DOHH2 (cell line): ENCODE data around the gene NPRL2.

Experiments used
- EZH2phosphoT487 ChIP-seq: fragments of 200-600 bp; sonication (generic); IDR thresholded peaks from 2 replicates; pipeline ENCODE4 v1.6.1; 2017; ENCODE audit warnings: borderline replicate concordance, mild to moderate bottlenecking, antibody characterized with exemption, low read length, moderate library complexity, mixed read lengths
- TF ChIP-seq, protein P1 (sequence below): fragments of 200-600 bp; sonication (generic); IDR thresholded peaks from one replicate; pipeline ENCODE4 v1.5.1; 2014; ENCODE audit warnings: antibody characterized with exemption, mild to moderate bottlenecking, low read depth, low read length; ENCODE audit not compliant: poor library complexity, severe bottlenecking

DNA sequence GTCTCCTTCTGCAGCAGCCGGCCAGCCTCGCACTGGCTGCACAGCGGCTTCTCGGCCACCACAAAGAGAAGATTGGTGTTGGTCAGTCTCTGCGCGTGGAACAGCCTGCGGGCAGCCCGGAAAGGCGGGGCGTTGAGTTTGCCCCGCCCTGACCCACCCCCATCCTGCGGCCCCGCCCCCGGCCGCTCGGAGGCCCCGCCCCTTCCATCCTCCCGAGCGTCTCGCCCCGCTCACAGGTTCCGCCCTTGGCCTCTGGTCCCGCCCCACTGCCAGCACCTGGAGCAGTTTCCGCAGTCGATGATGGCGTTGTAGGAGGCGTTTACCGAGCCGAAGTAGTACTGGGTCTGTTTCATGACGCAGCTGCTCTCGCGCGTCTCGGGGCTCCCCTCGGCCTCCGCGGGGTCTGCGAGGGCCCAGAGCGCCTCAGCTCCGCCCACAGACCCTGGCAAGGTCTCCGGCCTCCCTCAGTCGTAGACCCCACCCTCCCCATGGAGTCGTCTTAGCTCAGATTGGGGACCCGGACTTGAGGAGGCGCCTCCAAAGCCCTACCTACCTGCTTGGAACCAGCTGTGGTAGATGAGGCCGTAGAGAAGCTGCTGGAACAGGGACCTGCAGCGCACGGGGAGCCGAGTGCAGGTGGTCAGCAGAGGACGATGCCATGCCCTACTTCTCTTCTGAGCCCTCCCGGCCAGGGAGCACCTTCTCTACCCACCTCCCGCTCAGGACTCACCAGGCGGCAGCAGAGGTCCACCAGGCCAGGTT, 14.7 kb upstream of the NPRL2 start:
- TF ChIP-seq, protein P1, sequence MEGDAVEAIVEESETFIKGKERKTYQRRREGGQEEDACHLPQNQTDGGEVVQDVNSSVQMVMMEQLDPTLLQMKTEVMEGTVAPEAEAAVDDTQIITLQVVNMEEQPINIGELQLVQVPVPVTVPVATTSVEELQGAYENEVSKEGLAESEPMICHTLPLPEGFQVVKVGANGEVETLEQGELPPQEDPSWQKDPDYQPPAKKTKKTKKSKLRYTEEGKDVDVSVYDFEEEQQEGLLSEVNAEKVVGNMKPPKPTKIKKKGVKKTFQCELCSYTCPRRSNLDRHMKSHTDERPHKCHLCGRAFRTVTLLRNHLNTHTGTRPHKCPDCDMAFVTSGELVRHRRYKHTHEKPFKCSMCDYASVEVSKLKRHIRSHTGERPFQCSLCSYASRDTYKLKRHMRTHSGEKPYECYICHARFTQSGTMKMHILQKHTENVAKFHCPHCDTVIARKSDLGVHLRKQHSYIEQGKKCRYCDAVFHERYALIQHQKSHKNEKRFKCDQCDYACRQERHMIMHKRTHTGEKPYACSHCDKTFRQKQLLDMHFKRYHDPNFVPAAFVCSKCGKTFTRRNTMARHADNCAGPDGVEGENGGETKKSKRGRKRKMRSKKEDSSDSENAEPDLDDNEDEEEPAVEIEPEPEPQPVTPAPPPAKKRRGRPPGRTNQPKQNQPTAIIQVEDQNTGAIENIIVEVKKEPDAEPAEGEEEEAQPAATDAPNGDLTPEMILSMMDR: no peak
- TF ChIP-seq EZH2phosphoT487: no peak
